Hepatocyte (in vitro differentiated cells): ENCODE data around the gene ABCA3. TPM values are rescaled to one million over a fixed set of nuclear protein-coding genes. Genes with fewer than 3 reads are reported as not detected.

Experiments used
- DNase-seq: peaks from one replicate; pipeline ENCODE4 v3.0.0-alpha.2; 2016; ENCODE audit warnings: low spot score
- H2AFZ ChIP-seq: fragments of 200-600 bp; sonication (generic); 2 replicates; pipeline ENCODE4 v1.6.0; 2016; ENCODE audit warnings: antibody characterized with exemption, mild to moderate bottlenecking
- H3K27ac ChIP-seq: fragments of 200-600 bp; sonication (generic); 2 replicates; pipeline ENCODE4 v1.5.1; 2016; ENCODE audit warnings: mild to moderate bottlenecking
- H3K27me3 ChIP-seq: fragments of 200-600 bp; sonication (generic); 2 replicates; pipeline ENCODE4 v1.6.1; 2016
- H3K36me3 ChIP-seq: fragments of 200-600 bp; sonication (generic); replicated peaks from 2 replicates; pipeline ENCODE4 v1.5.1; 2016; ENCODE audit warnings: low read depth; ENCODE audit not compliant: insufficient read depth
- H3K4me1 ChIP-seq: fragments of 200-600 bp; sonication (generic); 2 replicates; pipeline ENCODE4 v1.5.1; 2016; ENCODE audit warnings: mild to moderate bottlenecking, moderate library complexity; ENCODE audit not compliant: insufficient read depth
- H3K4me2 ChIP-seq: fragments of 200-600 bp; sonication (generic); 2 replicates; pipeline ENCODE4 v1.6.0; 2016
- H3K4me3 ChIP-seq: fragments of 200-600 bp; sonication (generic); 2 replicates; pipeline ENCODE4 v1.5.1; 2016; ENCODE audit warnings: mild to moderate bottlenecking
- H3K79me2 ChIP-seq: fragments of 200-600 bp; sonication (generic); 2 replicates; pipeline ENCODE4 v1.6.0; 2017; ENCODE audit warnings: mild to moderate bottlenecking
- H3K9me2 ChIP-seq: fragments of 200-600 bp; sonication (generic); replicated peaks from 2 replicates; pipeline ENCODE4 v1.6.0; 2017; ENCODE audit warnings: mild to moderate bottlenecking; ENCODE audit not compliant: insufficient read depth
- H3K9me3 ChIP-seq: fragments of 200-600 bp; sonication (generic); 2 replicates; pipeline ENCODE4 v1.5.1; 2016; ENCODE audit warnings: low read depth, mild to moderate bottlenecking
- H4K20me1 ChIP-seq: fragments of 200-600 bp; sonication (generic); 2 replicates; pipeline ENCODE4 v1.6.0; 2016; ENCODE audit warnings: mild to moderate bottlenecking; ENCODE audit not compliant: insufficient read depth, poor library complexity, severe bottlenecking
- EZH2 ChIP-seq: fragments of 200-600 bp; sonication (generic); IDR thresholded peaks from 2 replicates; pipeline ENCODE4 v1.6.1; 2016; ENCODE audit warnings: antibody characterized with exemption, mild to moderate bottlenecking, borderline replicate concordance
- EZH2phosphoT487 ChIP-seq: fragments of 200-600 bp; sonication (generic); IDR thresholded peaks from one replicate; pipeline ENCODE4 v1.6.1; 2018; ENCODE audit warnings: antibody characterized with exemption, mild to moderate bottlenecking, low read depth, moderate library complexity; ENCODE audit not compliant: unreplicated experiment, severe bottlenecking
- WGBS: methylation state at CpG from one replicate; pipeline ENCODE4 v1.1.6; 2016; ENCODE audit warnings: low lambda C conversion rate; ENCODE audit errors: missing lambda C conversion rate; 5-methylcytosine and 5-hydroxymethylcytosine counted together
- polyA plus RNA-seq: library from polyadenylated mRNA; unstranded; fragments of >200 nt; fragmentation: Nextera tagmentation; extraction: Ambion mirVana; gene quantifications from 2 replicates; pipeline ENCODE4 v1.2.1, GENCODE V29; 2016
- total RNA-seq: library from RNA; depleted of rRNA; stranded (reverse); fragments of >200 nt; gene quantifications from 2 replicates; pipeline ENCODE4 v1.2.3, GENCODE V29; 2014
- TF ChIP-seq, protein P1 (sequence below): fragments of 200-600 bp; sonication (generic); IDR thresholded peaks from 2 replicates; pipeline ENCODE4 v1.5.1; 2016; ENCODE audit warnings: antibody characterized with exemption, mild to moderate bottlenecking; ENCODE audit not compliant: poor library complexity

The ABCA3 gene
- total and polyA plus RNA-seq, 2 experiments from 2014 or later: 0.94 to 1.8 TPM

DNA sequence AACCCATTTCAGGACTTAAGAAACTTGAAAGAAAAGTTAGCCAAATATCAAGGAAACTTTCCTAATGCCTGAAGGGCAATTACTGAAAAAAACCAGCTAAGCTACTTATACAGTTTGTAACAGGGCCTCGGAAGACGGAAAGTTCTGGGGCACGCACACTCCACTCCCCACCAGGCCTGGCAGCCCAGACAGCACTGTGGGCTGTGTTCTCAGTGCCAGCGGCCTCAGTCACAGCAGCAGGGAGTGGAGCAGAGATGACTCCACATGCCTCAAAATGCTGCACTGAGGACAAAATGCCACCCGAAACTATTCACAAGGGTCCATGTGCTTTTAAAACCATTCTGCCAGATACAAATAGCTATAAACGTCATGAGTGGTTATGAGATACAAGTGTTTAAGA, 82.8 kb downstream of the ABCA3 start:
- Histone ChIP-seq H3K27ac (no peak overlapping the region), H3K4me3 (no peak overlapping the region), H3K27me3 (no peaks in the 10 kb centered on the region), H3K79me2 (peaks cover 45% of the 10 kb centered on the region), H2AFZ (no peak overlapping the region), H4K20me1 (peaks cover 19% of the 10 kb centered on the region), H3K9me2 (no peaks in the 10 kb centered on the region), H3K4me2 (no peak overlapping the region), H3K36me3 (no peaks in the 10 kb centered on the region), H3K4me1 (no peaks in the 10 kb centered on the region), H3K9me3 (no peaks in the 10 kb centered on the region)
- WGBS: 94% methylated on average over 6 of the region's 6 CpGs
- TF ChIP-seq, protein P1, sequence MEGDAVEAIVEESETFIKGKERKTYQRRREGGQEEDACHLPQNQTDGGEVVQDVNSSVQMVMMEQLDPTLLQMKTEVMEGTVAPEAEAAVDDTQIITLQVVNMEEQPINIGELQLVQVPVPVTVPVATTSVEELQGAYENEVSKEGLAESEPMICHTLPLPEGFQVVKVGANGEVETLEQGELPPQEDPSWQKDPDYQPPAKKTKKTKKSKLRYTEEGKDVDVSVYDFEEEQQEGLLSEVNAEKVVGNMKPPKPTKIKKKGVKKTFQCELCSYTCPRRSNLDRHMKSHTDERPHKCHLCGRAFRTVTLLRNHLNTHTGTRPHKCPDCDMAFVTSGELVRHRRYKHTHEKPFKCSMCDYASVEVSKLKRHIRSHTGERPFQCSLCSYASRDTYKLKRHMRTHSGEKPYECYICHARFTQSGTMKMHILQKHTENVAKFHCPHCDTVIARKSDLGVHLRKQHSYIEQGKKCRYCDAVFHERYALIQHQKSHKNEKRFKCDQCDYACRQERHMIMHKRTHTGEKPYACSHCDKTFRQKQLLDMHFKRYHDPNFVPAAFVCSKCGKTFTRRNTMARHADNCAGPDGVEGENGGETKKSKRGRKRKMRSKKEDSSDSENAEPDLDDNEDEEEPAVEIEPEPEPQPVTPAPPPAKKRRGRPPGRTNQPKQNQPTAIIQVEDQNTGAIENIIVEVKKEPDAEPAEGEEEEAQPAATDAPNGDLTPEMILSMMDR: no peak
- TF ChIP-seq EZH2 (no peak), EZH2phosphoT487 (no peak)
- DNase-seq: no peak

DNA sequence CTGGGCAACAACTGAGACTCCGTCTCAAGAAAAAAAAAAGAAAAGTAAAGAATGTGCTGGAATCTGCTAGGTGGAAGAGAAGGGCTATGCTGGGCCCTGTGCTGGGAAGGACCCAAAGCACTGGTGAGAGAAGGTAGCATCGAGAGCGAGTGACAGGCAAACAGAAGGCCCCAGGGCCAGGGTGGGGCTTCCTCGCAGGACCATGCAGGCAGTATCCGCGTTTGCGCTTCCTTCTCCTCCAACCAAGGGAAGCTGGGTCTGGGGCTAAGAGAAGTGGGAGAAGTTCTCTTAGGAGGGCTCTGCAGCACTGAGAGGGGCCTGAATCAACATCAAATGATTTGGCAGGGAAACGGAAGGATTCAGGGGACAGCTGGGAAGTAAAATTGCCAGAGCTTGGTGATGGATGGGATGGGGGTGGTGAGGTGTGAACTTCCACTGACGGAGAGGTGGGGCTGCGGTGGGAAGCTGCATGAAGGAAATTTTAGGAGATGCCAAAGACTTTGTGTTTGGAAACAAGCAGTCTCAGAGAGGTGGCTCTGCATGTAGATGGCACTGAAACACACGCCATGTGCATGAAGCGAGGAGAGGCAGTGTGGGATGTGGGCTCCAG, 83.9 kb downstream of the ABCA3 start:
- Histone ChIP-seq H3K4me1 (peaks cover 6% of the 10 kb centered on the region), H3K79me2 (peaks cover 34% of the 10 kb centered on the region), H2AFZ (no peak overlapping the region), H3K36me3 (no peaks in the 10 kb centered on the region), H3K4me2 (no peak overlapping the region), H3K27me3 (no peaks in the 10 kb centered on the region), H3K9me3 (no peaks in the 10 kb centered on the region), H3K27ac (no peak overlapping the region), H3K9me2 (no peaks in the 10 kb centered on the region), H4K20me1 (peaks cover 8% of the 10 kb centered on the region), H3K4me3 (no peak overlapping the region)
- TF ChIP-seq, protein P1: no peak
- no peak for TF ChIP-seq EZH2phosphoT487
- TF ChIP-seq EZH2: no peak
- whole genome bisulfite sequencing: 98% methylated on average over 12 of the region's 12 CpGs
- no peak for DNase-seq

GRCh38 chr16:2253293-2253692, 87.2 kb downstream of the ABCA3 start:
- 92% methylated on average over 11 of the region's 11 CpGs for WGBS

More at GRCh38 chr16:2253293-2253692, 87.2 kb downstream of the ABCA3 start:
- peaks cover 14% of the 10 kb centered on the region for H3K4me1 ChIP-seq
- H3K27ac ChIP-seq: no peak overlapping the region
- H4K20me1 ChIP-seq: no peaks in the 10 kb centered on the region
- no peaks in the 10 kb centered on the region for H3K9me2 ChIP-seq
- H3K4me3 ChIP-seq: no peak overlapping the region
- TF ChIP-seq EZH2phosphoT487 (no peak), EZH2 (no peak)
- TF ChIP-seq, protein P1: no peak
- no peaks in the 10 kb centered on the region for H3K27me3 ChIP-seq
- H3K4me2 ChIP-seq: no peak overlapping the region
- H3K9me3 ChIP-seq: no peaks in the 10 kb centered on the region
- no peak for DNase-seq
- no peaks in the 10 kb centered on the region for H3K36me3 ChIP-seq
- no peak overlapping the region for H2AFZ ChIP-seq
- H3K79me2 ChIP-seq: peaks cover 38% of the 10 kb centered on the region
